Skin of body (tissue), 2 donors: ENCODE results near the gene SLC38A5. TPM values are rescaled to one million over a fixed set of nuclear protein-coding genes. Genes with fewer than 3 reads are reported as not detected.

Experiments used
- small RNA-seq: library from RNA; depleted of rRNA; stranded (forward); fragments of <200 nt; gene quantifications from one replicate; pipeline ENCODE3, GENCODE V24; 2014; ENCODE audit warnings: low replicate concordance
- total RNA-seq: library from RNA; depleted of rRNA; stranded (reverse); fragments of >200 nt; gene quantifications from one replicate; pipeline ENCODE4 v1.2.3, GENCODE V29; 2014

SLC38A5 gene
- total RNA-seq, 1 donor from 2014 or later, result 5.9 TPM

Small RNAs within 50 kb of the gene (small RNA-seq; reads per million reads assigned to genes)
- not detected for gene AL606490.4

Other genes with a start within 250 kb of the SLC38A5 start
- not detected for gene SSX1, start 214.9 kb downstream of the SLC38A5 start, total RNA-seq
- gene SSX3, start 113.6 kb downstream of the SLC38A5 start, total RNA-seq, result not detected
- gene SSX4, start 86.7 kb downstream of the SLC38A5 start, total RNA-seq, result not detected
- gene SSX4B, start 58.3 kb downstream of the SLC38A5 start, total RNA-seq, result not detected
- gene FTSJ1, start 5.9 kb upstream of the SLC38A5 start, total RNA-seq, result 18.4 TPM
- gene PORCN, start 38.7 kb upstream of the SLC38A5 start, total RNA-seq, result 3.2 TPM
- 34.0 TPM for gene EBP, start 51.5 kb upstream of the SLC38A5 start, total RNA-seq
- gene TBC1D25, start 69.5 kb upstream of the SLC38A5 start, total RNA-seq, result 4.8 TPM
- gene RBM3, start 104.2 kb upstream of the SLC38A5 start, total RNA-seq, result 167 TPM
- gene WDR13, start 127.2 kb upstream of the SLC38A5 start, total RNA-seq, result 38.6 TPM
- 5.6 TPM for gene WAS, start 213.5 kb upstream of the SLC38A5 start, total RNA-seq
- gene SUV39H1, start 226.5 kb upstream of the SLC38A5 start, total RNA-seq, result 2.2 TPM